HUDEP-2 (cell line): ENCODE measurements around the gene FFAR1.

Source experiments
- DNase-seq, 76 experiments: peaks; one replicate each; lab custom pipeline; 2025; ENCODE audit not compliant: unreplicated experiment in 76 of 76; lab: John Stamatoyannopoulos, UW

FFAR1 gene

DNA sequence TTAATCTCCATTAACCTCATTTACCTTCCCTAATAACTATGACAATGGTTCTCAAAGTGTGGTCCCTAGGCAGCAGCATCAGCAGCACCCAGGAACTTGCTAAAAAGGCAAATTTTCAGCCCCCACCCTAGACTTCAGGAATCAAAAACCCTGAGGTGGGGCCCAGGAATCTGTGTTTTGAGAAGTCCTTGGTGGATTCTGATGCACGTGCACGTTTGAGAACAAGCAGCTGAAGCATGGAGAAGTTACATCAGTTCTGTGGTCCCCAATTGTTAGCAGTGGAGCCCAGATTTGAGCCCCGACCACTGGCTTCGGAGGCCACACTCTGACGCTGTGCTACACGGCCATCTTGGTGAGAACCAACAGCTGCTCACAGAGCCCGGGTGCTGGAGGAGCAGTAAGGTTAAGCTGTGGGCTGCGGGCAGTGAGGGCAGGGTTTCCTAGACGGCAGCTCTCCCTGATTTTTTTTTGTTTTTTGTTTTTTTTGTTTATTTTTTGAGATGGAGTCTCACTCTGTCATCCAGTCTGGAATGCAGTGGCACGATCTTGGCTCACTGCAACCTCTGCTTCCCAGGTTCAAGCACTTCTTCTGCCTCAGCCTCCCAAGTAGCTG lies 32.7 kb upstream of the FFAR1 start:
- DNase-seq, result no peak

GRCh38 chr19:35315883-35316282 lies 31.8 kb upstream of the FFAR1 start:
- no peak for DNase-seq

DNA sequence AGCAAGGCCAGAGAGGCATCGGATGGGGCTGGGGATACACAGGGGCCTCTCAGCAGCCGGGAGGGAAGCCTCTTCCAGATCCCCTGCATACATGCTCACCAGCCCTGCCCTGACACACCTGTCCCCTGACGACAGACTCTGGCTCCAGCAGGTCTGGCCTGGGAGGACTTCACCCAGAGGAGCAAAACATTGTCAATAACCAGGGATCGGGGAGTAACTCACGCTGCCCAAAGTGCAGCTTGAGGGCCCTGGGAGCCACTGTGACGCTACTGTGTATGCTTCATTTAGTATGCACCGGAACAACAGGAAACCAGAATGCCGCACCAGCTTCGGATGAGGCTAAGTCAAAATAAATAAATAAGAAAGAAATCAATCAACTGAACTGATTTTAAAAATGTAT lies 31.1 kb upstream of the FFAR1 start:
- no peak for DNase-seq

GRCh38 chr19:35317464-35318043 lies 30.1 kb upstream of the FFAR1 start:
- DNase-seq, result no peak

DNA sequence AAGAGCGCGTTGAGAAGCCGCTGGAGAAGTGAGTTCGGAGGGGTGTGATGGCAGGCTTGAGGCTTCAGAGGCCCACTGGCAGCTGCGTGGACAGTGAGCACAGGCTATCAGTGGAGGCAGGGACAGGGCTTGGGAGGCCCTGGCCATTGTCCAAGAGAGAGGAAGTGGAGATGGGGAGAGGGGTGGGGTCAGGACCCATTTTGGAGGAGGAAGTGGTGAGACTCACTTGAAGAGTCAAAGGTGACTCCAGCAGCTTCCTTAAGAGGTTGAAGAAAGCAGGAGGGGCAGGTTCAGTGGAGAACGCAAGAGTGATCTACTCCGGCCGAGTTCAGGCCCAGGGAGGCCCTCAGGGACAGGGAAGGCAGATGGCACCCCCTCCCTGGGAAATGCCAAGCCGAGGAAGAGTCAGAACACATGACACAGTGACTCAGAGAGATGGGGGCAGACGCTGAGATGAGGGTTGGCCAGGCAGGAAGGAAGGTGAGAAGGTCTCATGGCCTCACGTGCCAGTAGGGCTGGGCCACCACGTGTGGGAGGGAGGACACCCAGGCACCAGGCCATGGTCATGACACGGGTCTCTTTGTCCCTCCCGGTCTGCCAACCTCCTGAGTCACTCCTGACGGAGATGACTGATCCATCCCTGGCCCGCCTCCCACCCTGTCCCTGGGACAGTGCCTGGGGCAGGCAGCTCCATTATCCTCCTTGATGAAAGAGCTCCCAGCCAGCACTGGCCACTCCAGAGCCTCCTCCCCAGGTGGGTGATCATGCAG lies 28.8 kb upstream of the FFAR1 start:
- DNase-seq, result peak in 68 of 76 experiments; percentile 25 to 89 (median 74)

DNA sequence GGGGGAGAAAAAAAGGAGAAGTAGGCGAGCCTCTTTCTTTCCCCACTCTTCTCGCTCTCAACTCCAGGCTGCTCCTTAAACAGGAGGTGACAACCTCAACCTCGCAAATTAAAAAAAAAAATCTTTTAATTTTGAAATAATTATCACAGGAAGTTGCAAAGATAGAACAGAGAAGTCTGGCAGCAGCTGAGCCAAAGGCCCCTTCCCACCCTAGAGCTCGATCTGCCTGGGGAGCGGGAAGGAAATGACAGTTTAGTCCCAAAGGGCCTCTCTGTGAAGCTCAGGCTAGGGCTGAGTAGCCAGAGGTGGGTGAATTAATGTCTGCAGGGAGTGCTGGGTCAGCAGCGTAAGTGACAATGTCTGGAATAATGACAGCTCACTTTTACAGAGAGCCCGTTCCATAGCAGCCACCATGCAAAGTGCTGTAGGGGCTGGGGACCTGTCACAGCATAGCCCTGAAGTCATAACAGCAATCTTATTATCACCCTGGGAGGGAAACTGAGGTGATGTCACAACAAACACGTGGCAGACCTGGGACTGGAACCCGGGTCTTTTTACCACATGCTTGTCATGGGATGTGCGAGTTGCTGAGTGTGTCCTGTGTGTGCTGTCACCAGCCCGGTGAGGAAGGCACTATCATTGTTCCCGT lies 27.5 kb upstream of the FFAR1 start:
- DNase-seq, result no peak

DNA sequence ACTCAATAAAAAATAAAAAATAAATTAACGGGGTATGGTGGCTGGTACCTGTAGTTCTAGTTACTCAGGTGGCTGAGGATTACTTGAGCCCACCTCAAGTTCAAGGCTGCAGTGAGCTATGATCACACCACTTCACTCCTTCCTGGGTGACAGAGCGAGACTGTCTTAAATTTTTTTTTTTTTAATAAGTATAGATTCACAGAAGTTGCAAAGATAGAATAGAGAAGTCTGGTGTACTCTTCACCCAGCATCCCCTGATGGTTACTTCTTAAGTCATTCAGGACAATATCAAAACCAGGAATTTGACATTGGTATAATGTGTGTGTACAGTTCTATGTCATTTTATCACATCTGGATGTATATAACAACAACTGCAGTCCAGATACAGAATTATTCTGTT lies 26.4 kb upstream of the FFAR1 start:
- no peak for DNase-seq

DNA sequence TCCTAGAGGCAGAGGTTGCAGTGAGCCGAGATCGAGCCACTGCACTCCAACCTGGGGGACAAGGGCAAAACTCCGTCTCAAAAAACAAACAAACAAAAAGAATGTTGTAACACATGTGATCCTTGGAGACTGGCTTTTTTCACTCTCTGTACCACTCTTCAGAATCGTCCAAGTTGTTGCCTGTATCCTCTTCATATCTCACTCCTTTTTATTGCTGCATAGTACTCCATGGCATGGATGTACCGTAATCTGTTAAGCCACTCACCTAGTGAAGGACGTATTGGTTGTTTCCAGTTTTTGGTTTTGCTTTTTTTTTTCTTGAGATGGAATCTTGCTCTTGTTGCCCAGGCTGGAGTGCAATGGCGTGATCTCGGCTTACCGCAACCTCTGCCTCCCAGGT lies 25.7 kb upstream of the FFAR1 start:
- DNase-seq, result no peak

- peak in 4 of 76 experiments; percentile 25 to 44 (median 26) for DNase-seq
These were observed 20.1 kb upstream of the FFAR1 start for GRCh38 chr19:35327642-35328041.

GRCh38 chr19:35328851-35329285 lies 18.8 kb upstream of the FFAR1 start, which contains the start of gene CD22:
CD22 (plus strand) TSS chr19:35329187; CDS start chr19:35332041, 2,854 bp downstream.
- no peak for DNase-seq

DNA sequence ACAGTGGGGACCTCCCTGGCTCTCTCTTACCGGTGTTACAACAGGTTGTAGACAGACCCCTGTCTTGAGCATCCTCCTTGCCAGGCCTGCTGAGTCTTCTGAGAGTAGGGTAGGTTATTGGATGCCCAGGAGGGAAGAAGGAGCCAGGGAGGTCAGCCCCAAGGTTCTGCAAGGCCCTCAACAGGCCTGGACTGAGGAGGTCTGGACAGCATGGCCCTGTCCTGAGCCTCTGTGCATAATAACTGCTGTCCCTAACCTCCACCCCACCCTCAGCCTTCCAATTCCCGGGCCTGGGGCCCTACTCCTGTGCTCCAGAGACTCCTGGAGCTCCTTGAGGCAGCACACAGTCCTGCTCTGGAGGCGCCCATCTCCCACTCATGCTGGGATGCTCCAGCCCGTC lies 18.4 kb upstream of the FFAR1 start:
- no peak for DNase-seq

DNA sequence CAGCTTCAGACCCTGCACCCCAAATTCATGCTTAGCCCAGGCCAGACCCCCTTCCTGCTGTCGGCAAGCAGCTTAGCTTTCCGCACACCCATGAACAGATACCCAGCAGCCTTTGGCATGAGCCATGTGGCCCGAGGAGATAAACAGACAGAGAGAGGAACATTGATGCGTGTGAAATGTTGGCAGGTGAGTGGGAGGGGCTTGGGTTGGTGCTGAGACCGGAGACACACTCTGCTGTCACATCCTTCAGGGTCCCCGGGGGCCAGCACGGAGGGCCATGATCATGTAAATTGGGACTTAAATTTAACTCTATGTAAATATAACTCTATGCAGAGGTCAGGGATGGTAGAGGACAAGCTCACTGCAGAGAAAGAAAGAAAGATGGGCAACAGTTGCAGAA lies 17.2 kb upstream of the FFAR1 start:
- DNase-seq, result peak in 12 of 76 experiments; percentile 11 to 50 (median 26)

DNA sequence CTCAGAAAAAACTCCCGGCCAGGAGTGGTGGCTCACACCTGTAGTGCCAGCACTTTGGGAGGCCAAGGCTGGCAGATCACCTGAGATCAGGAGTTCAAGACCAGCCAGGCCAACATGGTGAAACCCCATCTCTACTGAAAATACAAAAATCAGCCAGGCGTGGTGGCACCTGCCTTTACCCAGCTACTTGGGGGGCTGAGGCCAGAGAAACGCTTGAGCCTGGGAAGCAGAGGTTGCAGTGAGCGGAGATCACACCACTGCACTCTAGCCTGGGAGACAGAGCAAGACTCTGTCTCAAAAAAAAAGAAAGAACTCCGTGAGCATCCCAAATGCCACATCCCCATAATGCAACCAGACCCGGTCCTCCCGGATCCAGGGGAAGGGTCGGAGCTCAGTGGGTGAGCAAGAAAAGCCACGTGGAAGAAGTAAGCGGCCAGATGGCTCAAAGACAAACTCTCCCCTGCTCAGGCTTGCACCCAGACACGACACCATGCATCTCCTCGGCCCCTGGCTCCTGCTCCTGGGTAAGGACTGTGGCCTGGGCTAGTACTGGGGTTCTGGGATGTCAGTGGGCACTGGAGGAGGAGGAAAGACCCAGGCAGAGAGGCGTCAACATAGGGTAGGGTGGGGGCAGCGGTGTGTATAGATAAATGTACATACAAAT lies 16.0 kb upstream of the FFAR1 start:
- no peak for DNase-seq

- DNase-seq, result no peak
These were observed 14.9 kb upstream of the FFAR1 start for GRCh38 chr19:35332817-35333216.

- no peak for DNase-seq
These were observed 13.5 kb upstream of the FFAR1 start for GRCh38 chr19:35334144-35334753.

- DNase-seq, result no peak
These were observed 11.3 kb upstream of the FFAR1 start for GRCh38 chr19:35336166-35336955.

GRCh38 chr19:35337097-35337983 lies 10.4 kb upstream of the FFAR1 start:
- no peak for DNase-seq

DNA sequence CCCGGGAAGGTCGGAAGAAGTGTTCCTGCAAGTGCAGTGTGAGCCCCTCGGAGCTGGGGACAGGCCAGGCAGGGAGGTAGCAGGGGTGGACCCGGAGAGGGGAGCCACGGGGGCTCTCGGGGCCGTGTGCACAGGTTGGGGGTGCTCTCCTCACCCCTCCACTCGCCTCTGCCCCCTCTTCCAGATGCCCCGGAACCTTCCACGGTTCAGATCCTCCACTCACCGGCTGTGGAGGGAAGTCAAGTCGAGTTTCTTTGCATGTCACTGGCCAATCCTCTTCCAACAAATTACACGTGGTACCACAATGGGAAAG lies 9.8 kb upstream of the FFAR1 start:
- no peak for DNase-seq

DNA sequence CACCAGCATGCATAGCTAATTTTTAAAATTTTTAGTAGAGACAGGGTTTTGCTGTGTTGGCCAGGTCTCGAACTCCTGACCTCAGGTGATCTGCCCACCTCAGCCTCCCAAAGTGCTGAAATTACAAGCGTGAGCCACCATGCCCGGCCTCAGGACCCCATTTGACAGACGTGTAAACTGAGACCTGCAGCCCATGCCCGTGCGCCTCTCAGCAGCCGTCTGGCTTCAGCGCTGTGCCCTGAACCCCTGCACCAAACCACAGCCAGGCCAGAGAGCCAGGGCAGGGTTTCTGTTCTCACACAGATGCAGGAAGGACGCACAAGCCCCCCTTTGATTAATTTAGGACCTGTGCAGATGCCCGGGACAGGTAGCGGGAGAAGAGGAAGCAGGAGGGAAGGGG lies 7.3 kb upstream of the FFAR1 start:
- no peak for DNase-seq
